HG03280 (cell line): ENCODE results near the gene KPRP.

ENCODE experiments used
- ATAC-seq: cut with Tn5 transposase; IDR thresholded peaks from one replicate; pipeline ENCODE4 v1.9.1; 2021; ENCODE audit warnings: mild to moderate bottlenecking, moderate library complexity; ENCODE audit not compliant: unreplicated experiment

Gene KPRP

GRCh38 chr1:152768847-152769533 lies 11.2 kb downstream of the KPRP start:
- no peak for ATAC-seq

GRCh38 chr1:152770411-152770810 lies 12.6 kb downstream of the KPRP start:
- no peak for ATAC-seq

- no peak for ATAC-seq
These were observed 17.1 kb downstream of the KPRP start, which contains the start of gene LCE1F for GRCh38 chr1:152774875-152775274. Gene LCE1F, plus strand, starts transcription at chr1:152775140. Its CDS starts 1,232 bp downstream, at chr1:152776372.

GRCh38 chr1:152776361-152776760 lies 18.5 kb downstream of the KPRP start:
- ATAC-seq, result no peak

GRCh38 chr1:152777510-152778137 lies 19.8 kb downstream of the KPRP start:
- no peak for ATAC-seq

- no peak for ATAC-seq
These were observed 25.3 kb downstream of the KPRP start for GRCh38 chr1:152783095-152783494.

GRCh38 chr1:152786077-152786476 lies 28.3 kb downstream of the KPRP start, which contains the start of gene LCE1E:
Gene LCE1E, plus strand, starts transcription at chr1:152786257. Its CDS starts 1,043 bp downstream, at chr1:152787300.
- ATAC-seq, result no peak

- ATAC-seq, result no peak
These were observed 37.9 kb downstream of the KPRP start for GRCh38 chr1:152795686-152796085.

- no peak for ATAC-seq
These were observed 38.6 kb downstream of the KPRP start, which contains the start of gene LCE1D for GRCh38 chr1:152796421-152796820. Gene LCE1D, plus strand, starts transcription at chr1:152796721. Its CDS starts 1,074 bp downstream, at chr1:152797795.

- ATAC-seq, result no peak
These were observed 43.5 kb downstream of the KPRP start for GRCh38 chr1:152801333-152801732.

GRCh38 chr1:152806576-152806975 lies 48.8 kb downstream of the KPRP start, which contains the start of gene LCE1C:
Gene LCE1C, minus strand, starts transcription at chr1:152806651. Its CDS starts 1,173 bp downstream, at chr1:152805478.
- no peak for ATAC-seq

GRCh38 chr1:152811050-152811449 lies 53.2 kb downstream of the KPRP start:
- no peak for ATAC-seq
